K562 (cell line): ENCODE data around the gene DGCR8.

Source experiments
- CTCF ChIP-seq, 3 experiments: IDR thresholded peaks in 2 of 3; conservative IDR thresholded peaks in 1 of 3; 2 replicates each; pipeline ENCODE4 v1.5.1; 2011 to 2012; ENCODE audit warnings: low read length in 3 of 3, mild to moderate bottlenecking in 3 of 3, control low read depth in 2 of 3, improper control_type of control experiment in 1 of 3, inconsistent platforms in 1 of 3, low read depth in 1 of 3, mixed read lengths in 1 of 3, moderate library complexity in 1 of 3; ENCODE audit not compliant: insufficient read depth in 2 of 3
- KLF16 ChIP-seq: IDR thresholded peaks from 2 replicates; pipeline ENCODE4 v1.6.1; 2016; ENCODE audit warnings: antibody characterized with exemption
- MAFK ChIP-seq: IDR thresholded peaks from 2 replicates; pipeline ENCODE4 v1.6.1; 2011; ENCODE audit warnings: low read length, improper control_type of control experiment
- TEAD4 ChIP-seq, 2 experiments: sonication (generic) in 1 of 2; formaldehyde crosslinking in 1 of 2; IDR thresholded peaks; 2 replicates each; pipeline versions ENCODE4 v1.6.1 to v1.8.0; 2012 to 2022; ENCODE audit warnings: borderline replicate concordance in 1 of 2, inconsistent platforms in 1 of 2, low read length in 1 of 2, mild to moderate bottlenecking in 1 of 2, missing genetic modification reagents in 1 of 2
- TF ChIP-seq, protein P1 (sequence below): fragments of 450-650 bp; IDR thresholded peaks from 2 replicates; pipeline ENCODE4 v1.6.1; 2016; ENCODE audit warnings: antibody characterized with exemption

GRCh38 chr22:20126284-20127029, 46.4 kb downstream of the DGCR8 start:
- TF ChIP-seq, protein P1, sequence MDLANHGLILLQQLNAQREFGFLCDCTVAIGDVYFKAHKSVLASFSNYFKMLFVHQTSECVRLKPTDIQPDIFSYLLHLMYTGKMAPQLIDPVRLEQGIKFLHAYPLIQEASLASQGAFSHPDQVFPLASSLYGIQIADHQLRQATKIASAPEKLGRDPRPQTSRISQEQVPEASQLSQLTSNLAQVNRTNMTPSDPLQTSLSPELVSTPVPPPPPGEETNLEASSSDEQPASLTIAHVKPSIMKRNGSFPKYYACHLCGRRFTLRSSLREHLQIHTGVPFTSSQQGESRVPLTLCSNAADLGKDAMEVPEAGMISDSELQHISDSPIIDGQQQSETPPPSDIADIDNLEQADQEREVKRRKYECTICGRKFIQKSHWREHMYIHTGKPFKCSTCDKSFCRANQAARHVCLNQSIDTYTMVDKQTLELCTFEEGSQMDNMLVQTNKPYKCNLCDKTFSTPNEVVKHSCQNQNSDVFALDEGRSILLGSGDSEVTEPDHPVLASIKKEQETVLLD: no peak
- TF ChIP-seq CTCF (IDR thresholded peaks at IDR 0.05 in 2 of 3, conservative IDR thresholded peaks at IDR 0.05 in 1 of 3; ENCODE audit: insufficient read depth in 2 of 3, low read depth in 1 of 3, low read length in 3 of 3) (no peak), MAFK (no peak), KLF16 (no peak), TEAD4 (IDR thresholded peaks at IDR 0.05; ENCODE audit: low read length) (no peak; the same call in 1 of the 2 replicates), TEAD4 (CRISPR knock-in tag; IDR thresholded peaks at IDR 0.05; ENCODE audit: borderline replicate concordance) (no peak)
